ENCODE measurements around the gene GREB1.

DNA sequence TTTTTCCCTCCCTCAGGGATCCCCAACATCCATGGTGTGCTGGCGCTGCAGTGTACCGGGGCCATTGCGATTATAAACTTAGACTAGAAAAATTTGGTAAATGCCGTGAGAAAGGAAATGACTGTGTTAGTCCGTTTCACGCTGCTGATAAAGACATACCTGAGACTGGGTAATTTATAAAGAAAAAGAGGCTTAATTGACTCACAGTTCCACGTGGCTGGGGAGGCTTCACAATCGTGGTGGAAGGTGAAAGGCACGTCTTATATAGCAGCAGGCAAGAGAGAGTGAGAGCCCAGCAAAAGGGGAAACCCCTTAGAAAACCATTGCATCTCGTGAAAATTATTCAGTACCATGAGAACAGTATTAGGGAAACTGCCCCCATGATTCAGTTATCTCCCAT is 91.8 kb downstream of the GREB1 start:
- TF ChIP-seq ZNF274 (IDR thresholded peaks at IDR 0.05; ENCODE audit: low read length) (no peak), ZNF274 (tag by site-specific recombination; IDR thresholded peaks at IDR 0.05; ENCODE audit: borderline replicate concordance) (no peak), ZBTB7A (tag by site-specific recombination; IDR thresholded peaks at IDR 0.05; ENCODE audit: low read depth) (no peak), ZNF701 (tag by site-specific recombination; IDR thresholded peaks at IDR 0.05) (no peak)
- TF ChIP-seq, protein P1, sequence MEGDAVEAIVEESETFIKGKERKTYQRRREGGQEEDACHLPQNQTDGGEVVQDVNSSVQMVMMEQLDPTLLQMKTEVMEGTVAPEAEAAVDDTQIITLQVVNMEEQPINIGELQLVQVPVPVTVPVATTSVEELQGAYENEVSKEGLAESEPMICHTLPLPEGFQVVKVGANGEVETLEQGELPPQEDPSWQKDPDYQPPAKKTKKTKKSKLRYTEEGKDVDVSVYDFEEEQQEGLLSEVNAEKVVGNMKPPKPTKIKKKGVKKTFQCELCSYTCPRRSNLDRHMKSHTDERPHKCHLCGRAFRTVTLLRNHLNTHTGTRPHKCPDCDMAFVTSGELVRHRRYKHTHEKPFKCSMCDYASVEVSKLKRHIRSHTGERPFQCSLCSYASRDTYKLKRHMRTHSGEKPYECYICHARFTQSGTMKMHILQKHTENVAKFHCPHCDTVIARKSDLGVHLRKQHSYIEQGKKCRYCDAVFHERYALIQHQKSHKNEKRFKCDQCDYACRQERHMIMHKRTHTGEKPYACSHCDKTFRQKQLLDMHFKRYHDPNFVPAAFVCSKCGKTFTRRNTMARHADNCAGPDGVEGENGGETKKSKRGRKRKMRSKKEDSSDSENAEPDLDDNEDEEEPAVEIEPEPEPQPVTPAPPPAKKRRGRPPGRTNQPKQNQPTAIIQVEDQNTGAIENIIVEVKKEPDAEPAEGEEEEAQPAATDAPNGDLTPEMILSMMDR (tag by site-specific recombination; IDR thresholded peaks at IDR 0.05), result no peak
- TF ChIP-seq, protein P2, sequence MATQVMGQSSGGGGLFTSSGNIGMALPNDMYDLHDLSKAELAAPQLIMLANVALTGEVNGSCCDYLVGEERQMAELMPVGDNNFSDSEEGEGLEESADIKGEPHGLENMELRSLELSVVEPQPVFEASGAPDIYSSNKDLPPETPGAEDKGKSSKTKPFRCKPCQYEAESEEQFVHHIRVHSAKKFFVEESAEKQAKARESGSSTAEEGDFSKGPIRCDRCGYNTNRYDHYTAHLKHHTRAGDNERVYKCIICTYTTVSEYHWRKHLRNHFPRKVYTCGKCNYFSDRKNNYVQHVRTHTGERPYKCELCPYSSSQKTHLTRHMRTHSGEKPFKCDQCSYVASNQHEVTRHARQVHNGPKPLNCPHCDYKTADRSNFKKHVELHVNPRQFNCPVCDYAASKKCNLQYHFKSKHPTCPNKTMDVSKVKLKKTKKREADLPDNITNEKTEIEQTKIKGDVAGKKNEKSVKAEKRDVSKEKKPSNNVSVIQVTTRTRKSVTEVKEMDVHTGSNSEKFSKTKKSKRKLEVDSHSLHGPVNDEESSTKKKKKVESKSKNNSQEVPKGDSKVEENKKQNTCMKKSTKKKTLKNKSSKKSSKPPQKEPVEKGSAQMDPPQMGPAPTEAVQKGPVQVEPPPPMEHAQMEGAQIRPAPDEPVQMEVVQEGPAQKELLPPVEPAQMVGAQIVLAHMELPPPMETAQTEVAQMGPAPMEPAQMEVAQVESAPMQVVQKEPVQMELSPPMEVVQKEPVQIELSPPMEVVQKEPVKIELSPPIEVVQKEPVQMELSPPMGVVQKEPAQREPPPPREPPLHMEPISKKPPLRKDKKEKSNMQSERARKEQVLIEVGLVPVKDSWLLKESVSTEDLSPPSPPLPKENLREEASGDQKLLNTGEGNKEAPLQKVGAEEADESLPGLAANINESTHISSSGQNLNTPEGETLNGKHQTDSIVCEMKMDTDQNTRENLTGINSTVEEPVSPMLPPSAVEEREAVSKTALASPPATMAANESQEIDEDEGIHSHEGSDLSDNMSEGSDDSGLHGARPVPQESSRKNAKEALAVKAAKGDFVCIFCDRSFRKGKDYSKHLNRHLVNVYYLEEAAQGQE (tag by site-specific recombination; IDR thresholded peaks at IDR 0.05), result no peak
